Measurements from ENCODE around the gene CRTC1.

CRTC1 gene

GRCh38 chr19:18759995-18760426, 76.5 kb downstream of the CRTC1 start:
- DNase-seq (ENCODE audit: low spot score): no peak
- Mint-ChIP-seq H3K36me3 (ENCODE audit: low read depth) (no peaks in the 10 kb centered on the region), H3K4me1 (ENCODE audit: low read depth) (no peaks in the 10 kb centered on the region), H3K4me3 (no peak overlapping the region), H3K9me3 (no peaks in the 10 kb centered on the region), H3K27me3 (ENCODE audit: low read depth) (no peaks in the 10 kb centered on the region), H3K27ac (no peak overlapping the region)

- Mint-ChIP-seq H3K36me3 (ENCODE audit: low read depth) (no peaks in the 10 kb centered on the region), H3K4me1 (ENCODE audit: low read depth) (no peaks in the 10 kb centered on the region), H3K27me3 (ENCODE audit: low read depth) (no peaks in the 10 kb centered on the region), H3K27ac (no peak overlapping the region), H3K9me3 (no peaks in the 10 kb centered on the region), H3K4me3 (no peak overlapping the region)
- no peak for DNase-seq (ENCODE audit: low spot score)
Observed at GRCh38 chr19:18760440-18761383, 77.2 kb downstream of the CRTC1 start.

GRCh38 chr19:18761531-18762110, 78.1 kb downstream of the CRTC1 start:
- Mint-ChIP-seq H3K4me1 (ENCODE audit: low read depth) (no peaks in the 10 kb centered on the region), H3K4me3 (no peak overlapping the region), H3K27ac (no peak overlapping the region), H3K9me3 (no peaks in the 10 kb centered on the region), H3K27me3 (ENCODE audit: low read depth) (no peaks in the 10 kb centered on the region), H3K36me3 (ENCODE audit: low read depth) (no peaks in the 10 kb centered on the region)
- DNase-seq (ENCODE audit: low spot score): no peak

GRCh38 chr19:18762125-18763023, 78.9 kb downstream of the CRTC1 start:
- no peak for DNase-seq (ENCODE audit: low spot score)
- H3K27ac Mint-ChIP-seq: no peak overlapping the region
- no peak overlapping the region for H3K4me3 Mint-ChIP-seq
- no peaks in the 10 kb centered on the region for H3K9me3 Mint-ChIP-seq
- no peaks in the 10 kb centered on the region for H3K4me1 Mint-ChIP-seq (ENCODE audit: low read depth)
- H3K36me3 Mint-ChIP-seq (ENCODE audit: low read depth): no peaks in the 10 kb centered on the region
- H3K27me3 Mint-ChIP-seq (ENCODE audit: low read depth): no peaks in the 10 kb centered on the region

GRCh38 chr19:18763674-18764590, 80.5 kb downstream of the CRTC1 start:
- no peak overlapping the region for H3K4me3 Mint-ChIP-seq
- no peak overlapping the region for H3K27ac Mint-ChIP-seq
- H3K27me3 Mint-ChIP-seq (ENCODE audit: low read depth): no peaks in the 10 kb centered on the region
- no peak for DNase-seq (ENCODE audit: low spot score)
- no peaks in the 10 kb centered on the region for H3K36me3 Mint-ChIP-seq (ENCODE audit: low read depth)
- H3K4me1 Mint-ChIP-seq (ENCODE audit: low read depth): no peaks in the 10 kb centered on the region
- no peaks in the 10 kb centered on the region for H3K9me3 Mint-ChIP-seq

GRCh38 chr19:18764591-18765051, 81.1 kb downstream of the CRTC1 start:
- H3K36me3 Mint-ChIP-seq (ENCODE audit: low read depth): no peaks in the 10 kb centered on the region
- no peaks in the 10 kb centered on the region for H3K4me1 Mint-ChIP-seq (ENCODE audit: low read depth)
- no peak for DNase-seq (ENCODE audit: low spot score)
- H3K4me3 Mint-ChIP-seq: no peak overlapping the region
- no peaks in the 10 kb centered on the region for H3K9me3 Mint-ChIP-seq
- H3K27me3 Mint-ChIP-seq (ENCODE audit: low read depth): no peaks in the 10 kb centered on the region
- no peak overlapping the region for H3K27ac Mint-ChIP-seq

GRCh38 chr19:18765224-18765623, 81.7 kb downstream of the CRTC1 start:
- DNase-seq (ENCODE audit: low spot score): no peak
- Mint-ChIP-seq H3K9me3 (no peaks in the 10 kb centered on the region), H3K27ac (no peak overlapping the region)

GRCh38 chr19:18768046-18768771, 84.7 kb downstream of the CRTC1 start:
- DNase-seq (ENCODE audit: low spot score): no peak
- no peak overlapping the region for H3K27ac Mint-ChIP-seq
- H3K4me3 Mint-ChIP-seq: no peak overlapping the region
- H3K9me3 Mint-ChIP-seq: no peaks in the 10 kb centered on the region
- no peaks in the 10 kb centered on the region for H3K27me3 Mint-ChIP-seq (ENCODE audit: low read depth)
- H3K4me1 Mint-ChIP-seq (ENCODE audit: low read depth): no peaks in the 10 kb centered on the region
- no peaks in the 10 kb centered on the region for H3K36me3 Mint-ChIP-seq (ENCODE audit: low read depth)

More at GRCh38 chr19:18765224-18765623, 81.7 kb downstream of the CRTC1 start:
- Mint-ChIP-seq H3K4me1 (ENCODE audit: low read depth) (no peaks in the 10 kb centered on the region), H3K27me3 (ENCODE audit: low read depth) (no peaks in the 10 kb centered on the region), H3K36me3 (ENCODE audit: low read depth) (no peaks in the 10 kb centered on the region), H3K4me3 (no peak overlapping the region)

GRCh38 chr19:18768997-18769891, 85.8 kb downstream of the CRTC1 start:
- no peaks in the 10 kb centered on the region for H3K27me3 Mint-ChIP-seq (ENCODE audit: low read depth)
- no peaks in the 10 kb centered on the region for H3K36me3 Mint-ChIP-seq (ENCODE audit: low read depth)
- H3K4me1 Mint-ChIP-seq (ENCODE audit: low read depth): no peaks in the 10 kb centered on the region
- H3K4me3 Mint-ChIP-seq: no peak overlapping the region
- H3K27ac Mint-ChIP-seq: no peak overlapping the region
- no peak for DNase-seq (ENCODE audit: low spot score)
- H3K9me3 Mint-ChIP-seq: no peaks in the 10 kb centered on the region

- no peaks in the 10 kb centered on the region for H3K27me3 Mint-ChIP-seq (ENCODE audit: low read depth)
- no peak for DNase-seq (ENCODE audit: low spot score)
- no peak overlapping the region for H3K27ac Mint-ChIP-seq
- H3K4me3 Mint-ChIP-seq: no peak overlapping the region
- no peaks in the 10 kb centered on the region for H3K9me3 Mint-ChIP-seq
- H3K4me1 Mint-ChIP-seq (ENCODE audit: low read depth): no peaks in the 10 kb centered on the region
- H3K36me3 Mint-ChIP-seq (ENCODE audit: low read depth): no peaks in the 10 kb centered on the region
Observed at GRCh38 chr19:18769989-18770528, 86.6 kb downstream of the CRTC1 start.

- H3K27ac Mint-ChIP-seq: no peak overlapping the region
- no peaks in the 10 kb centered on the region for H3K4me1 Mint-ChIP-seq (ENCODE audit: low read depth)
- no peaks in the 10 kb centered on the region for H3K9me3 Mint-ChIP-seq
Observed at GRCh38 chr19:18770663-18771327, 87.3 kb downstream of the CRTC1 start.

More at GRCh38 chr19:18770663-18771327, 87.3 kb downstream of the CRTC1 start:
- H3K36me3 Mint-ChIP-seq (ENCODE audit: low read depth): no peaks in the 10 kb centered on the region
- no peaks in the 10 kb centered on the region for H3K27me3 Mint-ChIP-seq (ENCODE audit: low read depth)
- no peak for DNase-seq (ENCODE audit: low spot score)
- H3K4me3 Mint-ChIP-seq: no peak overlapping the region
